ENCODE measurements around the gene TANGO2. TPM values are rescaled to one million over a fixed set of nuclear protein-coding genes. Genes with fewer than 3 reads are reported as not detected.

Gene TANGO2
- total RNA-seq, 2 donors from 2014 or later = 10.5 to 19.7 TPM

GRCh38 chr22:19983741-19984140 is 37.2 kb upstream of the TANGO2 start:
- TF ChIP-seq POLR2A (IDR thresholded peaks at IDR 0.05) = no peak
- TF ChIP-seq CTCF (IDR thresholded peaks at IDR 0.05) = no peak
- 80 to 84% methylated on average over 5 of the region's 5 CpGs for WGBS, 2 donors
- no peaks in the 10 kb centered on the region for H3K9me3 ChIP-seq
- intact Hi-C loops (cut with DNase I) = no loop called here
- H3K4me3 ChIP-seq = no peak overlapping the region
- no peaks in the 10 kb centered on the region for H3K27me3 ChIP-seq
- no peak overlapping the region for H3K27ac ChIP-seq
- no peaks in the 10 kb centered on the region for H3K36me3 ChIP-seq (replicated peaks in 1 of 2; ENCODE audit: insufficient read depth in 1 of 2, low read depth in 2 of 2)
- H3K4me1 ChIP-seq = peaks cover 23% of the 10 kb centered on the region
- DNase-seq (no peak), ATAC-seq (no peak)

- ATAC-seq = no peak
These were observed 36.6 kb upstream of the TANGO2 start for GRCh38 chr22:19984201-19984753.

GRCh38 chr22:19984851-19985811 is 35.8 kb upstream of the TANGO2 start:
- DNase-seq (no peak), ATAC-seq (no peak)
- intact Hi-C loops (cut with DNase I) = no loop called here
- H3K36me3 ChIP-seq (replicated peaks in 1 of 2; ENCODE audit: insufficient read depth in 1 of 2, low read depth in 2 of 2) = no peaks in the 10 kb centered on the region
- peaks cover 23% of the 10 kb centered on the region for H3K4me1 ChIP-seq
- no peaks in the 10 kb centered on the region for H3K9me3 ChIP-seq
- 80 to 90% methylated on average over 8 to 11 of the region's 11 CpGs for WGBS, 2 donors
- H3K4me3 ChIP-seq = no peak overlapping the region
- no peaks in the 10 kb centered on the region for H3K27me3 ChIP-seq
- TF ChIP-seq CTCF (IDR thresholded peaks at IDR 0.05) (no peak), POLR2A (IDR thresholded peaks at IDR 0.05) (no peak)
- H3K27ac ChIP-seq = no peak overlapping the region

More at GRCh38 chr22:19984201-19984753, 36.6 kb upstream of the TANGO2 start:
- 80 to 85% methylated on average over 14 to 18 of the region's 19 CpGs for WGBS, 2 donors
- no peak for TF ChIP-seq POLR2A (IDR thresholded peaks at IDR 0.05)
- TF ChIP-seq CTCF (IDR thresholded peaks at IDR 0.05) = no peak
- intact Hi-C loops (cut with DNase I) = no loop called here
- Histone ChIP-seq H3K9me3 (no peaks in the 10 kb centered on the region), H3K4me1 (peaks cover 23% of the 10 kb centered on the region), H3K36me3 (replicated peaks in 1 of 2; ENCODE audit: insufficient read depth in 1 of 2, low read depth in 2 of 2) (no peaks in the 10 kb centered on the region), H3K27me3 (no peaks in the 10 kb centered on the region), H3K4me3 (no peak overlapping the region), H3K27ac (no peak overlapping the region)
- DNase-seq = peak in 3 of 4 donors; percentile 39 to 62 (median 55)

DNA sequence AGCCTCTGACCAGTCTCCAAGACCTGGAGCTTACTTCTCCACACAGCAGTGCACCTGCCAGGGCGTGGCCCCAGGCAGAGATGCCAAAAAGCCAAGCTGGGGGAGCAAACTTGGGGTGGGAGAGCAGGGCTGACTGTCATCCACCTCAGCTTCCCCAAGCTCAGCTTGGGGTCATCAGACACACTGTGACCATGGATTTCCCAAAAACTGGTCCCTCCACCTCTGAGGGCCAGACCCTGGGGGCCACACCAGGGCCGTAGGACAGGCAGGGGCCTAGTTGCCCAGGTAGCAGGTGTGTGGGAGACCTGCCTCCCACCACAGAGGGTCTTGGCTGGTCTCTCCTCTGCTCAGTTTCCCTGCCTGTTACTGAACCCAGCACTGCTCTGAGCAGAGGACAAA is 34.9 kb upstream of the TANGO2 start:
- intact Hi-C loops (cut with DNase I) = no loop called here
- DNase-seq = no peak

More for the DNA sequence above, 34.9 kb upstream of the TANGO2 start:
- H3K4me1 ChIP-seq = peaks cover 23% of the 10 kb centered on the region
- no peaks in the 10 kb centered on the region for H3K36me3 ChIP-seq (replicated peaks in 1 of 2; ENCODE audit: insufficient read depth in 1 of 2, low read depth in 2 of 2)
- no peaks in the 10 kb centered on the region for H3K9me3 ChIP-seq
- H3K27me3 ChIP-seq = no peaks in the 10 kb centered on the region
- peak overlapping the region in 2 of 4 donors; percentile 77 to 80 for H3K27ac ChIP-seq
- H3K4me3 ChIP-seq = no peak overlapping the region
- TF ChIP-seq POLR2A (IDR thresholded peaks at IDR 0.05) (no peak), CTCF (IDR thresholded peaks at IDR 0.05) (no peak)
- no peak for ATAC-seq
- WGBS, 2 donors = 78% methylated on average over 2 of the region's 2 CpGs; no CpG with 5 or more reads in 1 of the 2 donors

Data from body of pancreas (tissue), 4 donors.